Activated CD4-positive, alpha-beta memory T cell treated with anti-CD3 and anti-CD28 coated beads for 36 hours (primary cell): Measurements from ENCODE around the gene SHCBP1. TPM values are rescaled to one million over a fixed set of nuclear protein-coding genes. Genes with fewer than 3 reads are reported as not detected.

Source experiments
- CTCF ChIA-PET: fragments of 350-600 bp; sonication (Branson Sonifier 250); formaldehyde crosslinking; loops from one replicate; lab custom pipeline; 2021; ENCODE audit warnings: antibody characterized with exemption, inconsistent platforms; lab: Charles Lee
- POLR2A ChIA-PET: fragments of 350-600 bp; sonication (Branson Sonifier 250); formaldehyde crosslinking; loops from one replicate; lab custom pipeline; 2021; ENCODE audit warnings: antibody characterized with exemption; lab: Charles Lee
- DNase-seq: peaks from one replicate; pipeline ENCODE4 v3.0.0-alpha.2; 2020
- H3K27ac Mint-ChIP-seq: one replicate; pipeline ENCODE4 v1.8.0; 2021; ENCODE audit warnings: mixed read lengths
- H3K27me3 Mint-ChIP-seq: one replicate; pipeline ENCODE4 v1.8.0; 2021; ENCODE audit warnings: mixed read lengths
- H3K36me3 Mint-ChIP-seq: one replicate; pipeline ENCODE4 v1.8.0; 2021; ENCODE audit warnings: mixed read lengths
- H3K4me1 Mint-ChIP-seq: one replicate; pipeline ENCODE4 v1.8.0; 2021; ENCODE audit warnings: low read depth, mixed read lengths
- H3K4me3 Mint-ChIP-seq: one replicate; pipeline ENCODE4 v1.8.0; 2021; ENCODE audit warnings: mild to moderate bottlenecking, mixed read lengths
- H3K9me3 Mint-ChIP-seq: one replicate; pipeline ENCODE4 v1.8.0; 2021; ENCODE audit warnings: mixed read lengths
- intact Hi-C: fragments of 100-400 bp; cut with micrococcal nuclease; formaldehyde crosslinking; loops from one replicate; pipeline ENCODE4 v1.15.1; 2023
- total RNA-seq, 2 experiments: library from RNA; stranded (reverse); gene quantifications; one replicate each; pipeline ENCODE4 v1.2.3, GENCODE V29; 2021

SHCBP1 gene
- total RNA-seq, 2 experiments from 2014 or later: 49.0 to 50.5 TPM

- Mint-ChIP-seq H3K36me3 (peaks cover 22% of the 10 kb centered on the region), H3K27ac (no peak overlapping the region), H3K9me3 (no peaks in the 10 kb centered on the region), H3K27me3 (no peaks in the 10 kb centered on the region), H3K4me3 (no peak overlapping the region), H3K4me1 (no peaks in the 10 kb centered on the region)
- intact Hi-C loops: no loop called here
- POLR2A ChIA-PET: no interaction called here
- CTCF ChIA-PET: no interaction called here
- no peak for DNase-seq
Observed at GRCh38 chr16:46612121-46612520, 9.1 kb downstream of the SHCBP1 start.

GRCh38 chr16:46607529-46607928, 13.7 kb downstream of the SHCBP1 start:
- intact Hi-C loops: loop anchor here (1.0 kb wide), 1 partner anchor 53 kb away; no protein-coding TSS in a partner anchor
- DNase-seq: no peak
- no peak overlapping the region for H3K4me3 Mint-ChIP-seq
- POLR2A ChIA-PET: no interaction called here
- no peaks in the 10 kb centered on the region for H3K9me3 Mint-ChIP-seq
- CTCF ChIA-PET: interaction anchor here (0.7 to 5.3 kb wide), 2 partner anchors 9 to 53 kb away, joined by 4 to 49 read pairs; no protein-coding TSS in a partner anchor
- H3K36me3 Mint-ChIP-seq: peaks cover 15% of the 10 kb centered on the region
- H3K27ac Mint-ChIP-seq: no peak overlapping the region
- H3K27me3 Mint-ChIP-seq: no peaks in the 10 kb centered on the region
- no peaks in the 10 kb centered on the region for H3K4me1 Mint-ChIP-seq

- no peak overlapping the region for H3K27ac Mint-ChIP-seq
- POLR2A ChIA-PET: interaction anchor here (0.7 kb wide), 1 partner anchor 27 kb away, joined by 7 read pairs; no protein-coding TSS in a partner anchor
Observed at GRCh38 chr16:46606231-46606630, 14.9 kb downstream of the SHCBP1 start.

GRCh38 chr16:46591257-46591656, 29.9 kb downstream of the SHCBP1 start:
- Mint-ChIP-seq H3K4me1 (no peaks in the 10 kb centered on the region), H3K4me3 (no peak overlapping the region), H3K36me3 (peaks cover 61% of the 10 kb centered on the region), H3K27me3 (no peaks in the 10 kb centered on the region), H3K9me3 (peaks cover 12% of the 10 kb centered on the region), H3K27ac (no peak overlapping the region)
- intact Hi-C loops: no loop called here
- ChIA-PET CTCF (no interaction called here), POLR2A (no interaction called here)
- no peak for DNase-seq

More at GRCh38 chr16:46606231-46606630, 14.9 kb downstream of the SHCBP1 start:
- no peaks in the 10 kb centered on the region for H3K4me1 Mint-ChIP-seq
- H3K27me3 Mint-ChIP-seq: no peaks in the 10 kb centered on the region
- no peak overlapping the region for H3K4me3 Mint-ChIP-seq
- no peaks in the 10 kb centered on the region for H3K9me3 Mint-ChIP-seq
- intact Hi-C loops: no loop called here
- CTCF ChIA-PET: interaction anchor here (0.6 to 5.3 kb wide), 4 partner anchors 45 to 1455 kb away, joined by 3 to 49 read pairs (median 3); no protein-coding TSS in a partner anchor
- H3K36me3 Mint-ChIP-seq: peaks cover 25% of the 10 kb centered on the region
- no peak for DNase-seq

GRCh38 chr16:46586011-46586577, 35.1 kb downstream of the SHCBP1 start:
- Mint-ChIP-seq H3K9me3 (peaks cover 24% of the 10 kb centered on the region), H3K27me3 (no peaks in the 10 kb centered on the region), H3K36me3 (peaks cover 75% of the 10 kb centered on the region), H3K4me3 (no peak overlapping the region), H3K27ac (no peak overlapping the region), H3K4me1 (peaks cover 3% of the 10 kb centered on the region)
- no peak for DNase-seq
- intact Hi-C loops: no loop called here
- POLR2A ChIA-PET: no interaction called here
- CTCF ChIA-PET: no interaction called here

- POLR2A ChIA-PET: no interaction called here
- H3K4me1 Mint-ChIP-seq: peaks cover 3% of the 10 kb centered on the region
- peaks cover 22% of the 10 kb centered on the region for H3K9me3 Mint-ChIP-seq
- H3K36me3 Mint-ChIP-seq: peaks cover 54% of the 10 kb centered on the region
- no peaks in the 10 kb centered on the region for H3K27me3 Mint-ChIP-seq
- CTCF ChIA-PET: no interaction called here
- no peak for DNase-seq
- no peak overlapping the region for H3K4me3 Mint-ChIP-seq
- H3K27ac Mint-ChIP-seq: no peak overlapping the region
- intact Hi-C loops: no loop called here
Observed at GRCh38 chr16:46583036-46583435, 38.1 kb downstream of the SHCBP1 start.

GRCh38 chr16:46582313-46582712, 38.9 kb downstream of the SHCBP1 start:
- Mint-ChIP-seq H3K27ac (no peak overlapping the region), H3K9me3 (peaks cover 22% of the 10 kb centered on the region), H3K4me1 (peaks cover 3% of the 10 kb centered on the region), H3K4me3 (no peak overlapping the region), H3K27me3 (no peaks in the 10 kb centered on the region), H3K36me3 (peaks cover 47% of the 10 kb centered on the region)
- POLR2A ChIA-PET: no interaction called here
- DNase-seq: no peak
- intact Hi-C loops: no loop called here
- CTCF ChIA-PET: no interaction called here

GRCh38 chr16:46577988-46578579, 43.1 kb downstream of the SHCBP1 start:
- intact Hi-C loops: no loop called here
- ChIA-PET POLR2A (no interaction called here), CTCF (no interaction called here)
- no peaks in the 10 kb centered on the region for H3K9me3 Mint-ChIP-seq
- no peak for DNase-seq
- no peak overlapping the region for H3K27ac Mint-ChIP-seq
- peaks cover 16% of the 10 kb centered on the region for H3K36me3 Mint-ChIP-seq
- H3K4me3 Mint-ChIP-seq: no peak overlapping the region
- H3K27me3 Mint-ChIP-seq: no peaks in the 10 kb centered on the region
- H3K4me1 Mint-ChIP-seq: peaks cover 2% of the 10 kb centered on the region

- intact Hi-C loops: no loop called here
- peaks cover 2% of the 10 kb centered on the region for H3K4me1 Mint-ChIP-seq
- no peak overlapping the region for H3K4me3 Mint-ChIP-seq
- no peaks in the 10 kb centered on the region for H3K27me3 Mint-ChIP-seq
- no peak for DNase-seq
- no peak overlapping the region for H3K27ac Mint-ChIP-seq
- POLR2A ChIA-PET: no interaction called here
- CTCF ChIA-PET: no interaction called here
- no peaks in the 10 kb centered on the region for H3K36me3 Mint-ChIP-seq
- H3K9me3 Mint-ChIP-seq: no peaks in the 10 kb centered on the region
Observed at GRCh38 chr16:46573834-46574159, 47.4 kb downstream of the SHCBP1 start.

- intact Hi-C loops: no loop called here
- no peak overlapping the region for H3K4me3 Mint-ChIP-seq
- no peaks in the 10 kb centered on the region for H3K27me3 Mint-ChIP-seq
- H3K4me1 Mint-ChIP-seq: peaks cover 2% of the 10 kb centered on the region
- no peak for DNase-seq
- ChIA-PET CTCF (no interaction called here), POLR2A (no interaction called here)
- no peaks in the 10 kb centered on the region for H3K36me3 Mint-ChIP-seq
- H3K9me3 Mint-ChIP-seq: no peaks in the 10 kb centered on the region
- no peak overlapping the region for H3K27ac Mint-ChIP-seq
Observed at GRCh38 chr16:46573008-46573833, 48.0 kb downstream of the SHCBP1 start.

- POLR2A ChIA-PET: no interaction called here
- no peaks in the 10 kb centered on the region for H3K36me3 Mint-ChIP-seq
- no peak overlapping the region for H3K27ac Mint-ChIP-seq
- CTCF ChIA-PET: interaction anchor here (1.0 kb wide), 1 partner anchor 339 kb away, joined by 3 read pairs; no protein-coding TSS in a partner anchor
- DNase-seq: no peak
- intact Hi-C loops: no loop called here
- H3K27me3 Mint-ChIP-seq: no peaks in the 10 kb centered on the region
- H3K4me1 Mint-ChIP-seq: peaks cover 2% of the 10 kb centered on the region
- no peaks in the 10 kb centered on the region for H3K9me3 Mint-ChIP-seq
- no peak overlapping the region for H3K4me3 Mint-ChIP-seq
Observed at GRCh38 chr16:46569231-46569735, 51.9 kb downstream of the SHCBP1 start.

GRCh38 chr16:46568472-46569230, 52.5 kb downstream of the SHCBP1 start:
- ChIA-PET POLR2A (no interaction called here), CTCF (no interaction called here)
- Mint-ChIP-seq H3K4me1 (peaks cover 2% of the 10 kb centered on the region), H3K27ac (no peak overlapping the region), H3K36me3 (no peaks in the 10 kb centered on the region), H3K9me3 (no peaks in the 10 kb centered on the region), H3K27me3 (peaks cover 3% of the 10 kb centered on the region), H3K4me3 (no peak overlapping the region)
- no peak for DNase-seq
- intact Hi-C loops: no loop called here
